Neuronal stem cell (in vitro differentiated cells): ENCODE results near the gene SERPINH1.
A peak's percentile ranks its signal among the peaks of the same experiment; 100 is the strongest.

Source experiments
- DNase-seq: peaks from one replicate; pipeline ENCODE4 v3.0.0-alpha.2; 2013; ENCODE audit warnings: low spot score
- H2AFZ ChIP-seq: one replicate; pipeline ENCODE4 v1.6.1; 2013; ENCODE audit warnings: mild to moderate bottlenecking, low read length, inconsistent platforms
- H2AK5ac ChIP-seq: 2 replicates; pipeline ENCODE4 v1.6.1; 2013; ENCODE audit warnings: low read depth, mild to moderate bottlenecking, inconsistent platforms, low read length, moderate library complexity, mixed read lengths
- H2BK120ac ChIP-seq: 2 replicates; pipeline ENCODE4 v1.6.1; 2013; ENCODE audit warnings: low read depth, mild to moderate bottlenecking, inconsistent platforms, low read length, moderate library complexity, mixed read lengths
- H2BK12ac ChIP-seq: one replicate; pipeline ENCODE4 v1.6.1; 2013; ENCODE audit warnings: low read length, inconsistent platforms
- H2BK15ac ChIP-seq: 2 replicates; pipeline ENCODE4 v1.6.1; 2013; ENCODE audit warnings: mild to moderate bottlenecking, low read length, inconsistent platforms, mixed read lengths
- H2BK5ac ChIP-seq: one replicate; pipeline ENCODE4 v1.6.1; 2013; ENCODE audit warnings: inconsistent platforms, mild to moderate bottlenecking, low read length, moderate library complexity
- H3K14ac ChIP-seq: one replicate; pipeline ENCODE4 v1.6.1; 2013; ENCODE audit warnings: low read length, inconsistent platforms
- H3K18ac ChIP-seq: 2 replicates; pipeline ENCODE4 v1.6.1; 2013; ENCODE audit warnings: low read length, inconsistent platforms
- H3K23ac ChIP-seq: 2 replicates; pipeline ENCODE4 v1.6.1; 2013; ENCODE audit warnings: low read depth, mild to moderate bottlenecking, mixed read lengths, low read length, inconsistent platforms; ENCODE audit not compliant: poor library complexity
- H3K27ac ChIP-seq: replicated peaks from 3 replicates; pipeline ENCODE4 v1.5.1; 2013; ENCODE audit warnings: low read length, inconsistent platforms
- H3K27me3 ChIP-seq, 3 experiments: 2 replicates each; pipeline ENCODE4 v1.6.1; 2013; ENCODE audit warnings: low read length in 3 of 3, mild to moderate bottlenecking in 2 of 3, inconsistent platforms in 1 of 3, low read depth in 1 of 3, mixed read lengths in 1 of 3, moderate library complexity in 1 of 3; ENCODE audit not compliant: control insufficient read depth in 3 of 3, insufficient read depth in 3 of 3
- H3K36me3 ChIP-seq, 2 donors: replicated peaks in 1 of 2; 2 replicates each; pipeline ENCODE4 v1.6.1; 2013; ENCODE audit warnings: low read length in 2 of 2; ENCODE audit not compliant: control insufficient read depth in 2 of 2, insufficient read depth in 2 of 2
- H3K4ac ChIP-seq: 2 replicates; pipeline ENCODE4 v1.6.1; 2013; ENCODE audit warnings: inconsistent platforms, mild to moderate bottlenecking, low read length, moderate library complexity
- H3K4me1 ChIP-seq, 2 donors: 1 replicate in 1 of 2; 2 replicates in 1 of 2; pipeline ENCODE4 v1.6.1; 2013; ENCODE audit warnings: low read length in 2 of 2, low read depth in 1 of 2; ENCODE audit not compliant: control insufficient read depth in 2 of 2, insufficient read depth in 1 of 2
- H3K4me2 ChIP-seq: one replicate; pipeline ENCODE4 v1.6.1; 2013; ENCODE audit warnings: mild to moderate bottlenecking, low read length, inconsistent platforms; ENCODE audit not compliant: insufficient read depth, poor library complexity, severe bottlenecking
- H3K4me3 ChIP-seq, 2 donors: 2 replicates each; pipeline ENCODE4 v1.5.1; 2013; ENCODE audit warnings: low read length in 2 of 2, mild to moderate bottlenecking in 2 of 2, inconsistent platforms in 1 of 2, moderate library complexity in 1 of 2
- H3K79me1 ChIP-seq: one replicate; pipeline ENCODE4 v1.6.1; 2013; ENCODE audit warnings: low read depth, mild to moderate bottlenecking, inconsistent platforms, low read length, moderate library complexity
- H3K9ac ChIP-seq: one replicate; pipeline ENCODE4 v1.6.1; 2013; ENCODE audit warnings: mild to moderate bottlenecking, low read depth, low read length, inconsistent platforms; ENCODE audit not compliant: poor library complexity
- H3K9me3 ChIP-seq, 2 donors: replicated peaks in 1 of 2; 2 replicates each; pipeline versions ENCODE3 to v1.6.1; 2013; ENCODE audit warnings: low read length in 2 of 2, mild to moderate bottlenecking in 2 of 2, inconsistent platforms in 1 of 2, low read depth in 1 of 2, mixed read lengths in 1 of 2, moderate library complexity in 1 of 2; ENCODE audit not compliant: control insufficient read depth in 2 of 2, insufficient read depth in 1 of 2
- H4K8ac ChIP-seq: one replicate; pipeline ENCODE4 v1.6.1; 2013; ENCODE audit warnings: low read depth, mild to moderate bottlenecking, inconsistent platforms, low read length, moderate library complexity
- H4K91ac ChIP-seq: one replicate; pipeline ENCODE4 v1.6.1; 2013; ENCODE audit warnings: low read length, low read depth, mild to moderate bottlenecking, inconsistent platforms; ENCODE audit not compliant: poor library complexity
- WGBS, 2 donors: extraction: QIAGEN DNeasy Blood & Tissue Kit; methylation state at CpG; one replicate each; pipeline ENCODE4 v1.1.7; 2013; ENCODE audit warnings: missing lambda C conversion rate in 2 of 2, mixed read lengths in 1 of 2; ENCODE audit not compliant: insufficient read length in 2 of 2, insufficient replicate concordance in 1 of 2; ENCODE audit errors: extremely low coverage in 2 of 2; 5-methylcytosine and 5-hydroxymethylcytosine counted together

Gene SERPINH1

DNA sequence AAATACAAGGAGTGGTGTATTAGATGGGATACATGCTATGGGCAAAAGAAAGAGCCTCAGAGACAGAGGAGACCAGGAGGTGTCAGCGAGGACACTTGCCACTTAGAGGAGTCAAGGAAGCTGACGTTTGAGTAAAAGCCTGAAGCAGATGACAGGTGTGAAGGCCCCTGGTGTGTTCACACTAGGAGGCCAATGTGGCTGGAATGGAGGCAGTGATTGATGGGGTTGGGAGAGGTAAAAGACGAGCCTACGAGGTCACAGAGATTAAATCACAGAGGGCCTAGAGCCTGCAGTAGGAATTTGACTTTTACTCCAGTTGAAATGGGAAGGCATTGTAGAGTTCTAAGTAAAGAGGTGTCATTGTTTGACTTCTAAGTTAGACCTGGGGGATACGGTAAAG is 24.3 kb upstream of the SERPINH1 start:
- H2BK15ac ChIP-seq = no peak overlapping the region
- H4K8ac ChIP-seq = no peak overlapping the region
- H3K4ac ChIP-seq = no peak overlapping the region
- no peak overlapping the region for H2BK12ac ChIP-seq
- no peak overlapping the region for H3K4me3 ChIP-seq
- H4K91ac ChIP-seq = no peak overlapping the region
- no peak overlapping the region for H2BK5ac ChIP-seq
- peaks cover 0 to 14% (median 0%) of the 10 kb centered on the region in 3 experiments for H3K27me3 ChIP-seq
- no CpG with 5 or more reads among the region's 5 CpGs for WGBS, 2 donors
- no peak overlapping the region for H3K4me2 ChIP-seq
- no peaks in the 10 kb centered on the region for H3K9me3 ChIP-seq
- H3K18ac ChIP-seq = no peak overlapping the region
- no peak overlapping the region for H3K27ac ChIP-seq
- no peaks in the 10 kb centered on the region for H3K36me3 ChIP-seq
- H3K79me1 ChIP-seq = no peaks in the 10 kb centered on the region
- no peak overlapping the region for H2BK120ac ChIP-seq
- no peak overlapping the region for H3K14ac ChIP-seq
- no peak overlapping the region for H3K9ac ChIP-seq
- no peak overlapping the region for H2AFZ ChIP-seq
- H2AK5ac ChIP-seq = no peak overlapping the region
- no peak for DNase-seq
- no peak overlapping the region for H3K23ac ChIP-seq
- H3K4me1 ChIP-seq = peaks cover 3 to 11% of the 10 kb centered on the region in 2 donors

DNA sequence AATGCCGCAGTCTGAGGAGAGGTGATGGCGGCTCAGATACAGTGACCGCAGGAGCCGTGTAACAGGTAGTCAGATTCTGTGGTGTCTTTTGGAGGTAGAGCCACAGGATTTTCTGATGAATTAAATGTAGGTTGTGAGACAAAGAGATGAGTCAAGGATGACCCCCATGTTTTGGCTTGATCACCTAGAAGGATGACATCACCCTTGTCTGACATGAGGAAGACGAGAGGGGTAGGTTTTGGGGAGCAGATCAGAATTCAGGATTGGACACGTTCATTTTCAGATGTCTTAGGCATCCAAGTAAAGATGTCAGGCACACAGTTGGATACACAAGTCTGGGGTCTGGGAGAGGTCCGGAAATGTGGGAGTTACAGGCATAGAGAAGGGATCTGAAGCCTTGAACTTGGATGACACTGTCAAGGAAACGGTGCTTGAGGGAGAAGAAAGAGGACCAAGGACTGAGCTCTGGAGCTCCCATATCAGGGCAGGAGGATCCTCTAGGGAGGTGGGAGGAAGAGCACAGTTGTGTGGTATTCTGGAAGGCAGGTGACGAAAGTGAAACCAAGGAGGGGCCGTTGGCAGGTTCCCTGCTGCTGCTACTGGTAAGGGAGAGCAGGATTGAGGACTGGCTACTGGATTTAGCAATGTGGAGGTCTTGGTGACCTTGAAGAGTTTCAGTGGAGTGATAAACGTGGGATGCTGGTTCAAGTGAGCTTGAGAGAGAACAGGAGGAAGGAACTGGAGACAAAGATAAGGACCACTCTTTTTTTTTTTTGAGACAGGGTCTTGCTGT is 23.7 kb upstream of the SERPINH1 start:
- Histone ChIP-seq H3K4me2 (no peak overlapping the region), H3K23ac (no peak overlapping the region), H3K27ac (no peak overlapping the region), H2AFZ (no peak overlapping the region), H4K91ac (no peak overlapping the region), H3K9me3 (no peaks in the 10 kb centered on the region), H2AK5ac (no peak overlapping the region), H3K27me3 (peaks cover 0 to 14% (median 0%) of the 10 kb centered on the region in 3 experiments), H4K8ac (no peak overlapping the region), H3K18ac (no peak overlapping the region), H3K4ac (no peak overlapping the region), H3K9ac (no peak overlapping the region), H2BK15ac (no peak overlapping the region), H3K14ac (no peak overlapping the region), H3K4me3 (no peak overlapping the region), H2BK12ac (no peak overlapping the region), H3K36me3 (no peaks in the 10 kb centered on the region), H2BK120ac (no peak overlapping the region), H3K79me1 (no peaks in the 10 kb centered on the region), H2BK5ac (no peak overlapping the region), H3K4me1 (peaks cover 3 to 11% of the 10 kb centered on the region in 2 donors)
- DNase-seq = no peak
- WGBS, 2 donors = no CpG with 5 or more reads among the region's 11 CpGs

DNA sequence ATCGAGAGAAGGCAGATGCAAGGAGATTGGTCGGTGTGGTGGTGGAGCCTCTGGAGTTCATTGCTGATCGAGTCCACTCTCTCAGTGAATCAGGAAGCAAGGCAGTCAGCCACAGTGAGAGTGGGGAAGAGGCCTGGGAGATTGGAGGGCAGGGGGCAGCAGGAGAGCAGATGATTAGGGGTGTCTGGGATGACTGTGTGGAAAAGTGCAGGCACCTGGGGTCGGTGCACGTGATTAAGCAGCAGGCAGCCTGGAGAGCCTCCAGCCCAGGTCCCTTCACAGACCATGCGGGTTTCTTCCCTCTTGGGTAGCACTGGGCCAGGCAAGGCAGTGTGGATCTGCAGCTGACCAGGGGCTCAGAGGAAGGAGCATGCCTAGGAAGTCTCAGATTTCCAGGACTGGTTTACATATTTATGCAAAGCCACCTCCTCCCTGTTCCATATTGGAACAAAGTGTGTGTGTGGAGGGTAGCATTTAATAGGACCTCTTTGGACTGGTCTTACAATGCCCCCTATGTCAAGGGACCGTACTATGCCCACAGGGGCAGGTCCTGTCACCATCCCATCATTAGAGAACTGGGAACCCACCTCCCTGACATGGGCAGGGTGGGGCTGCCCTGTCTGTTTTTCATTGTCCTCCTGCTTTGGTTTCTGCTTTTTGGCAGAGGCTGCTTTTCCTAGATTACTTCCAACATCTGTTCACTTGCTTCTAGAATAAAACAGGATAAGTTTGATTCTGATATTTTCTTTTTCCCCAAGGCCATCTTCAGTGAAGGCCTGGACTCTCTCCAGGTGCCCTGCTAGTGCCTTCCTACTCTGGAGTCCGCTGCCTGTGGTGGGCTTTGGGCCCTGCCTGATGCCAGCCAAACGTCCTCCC is 22.4 kb upstream of the SERPINH1 start:
- Histone ChIP-seq H3K4me3 (peak overlapping the region in 1 of 2 donors; percentile 1), H2BK120ac (no peak overlapping the region), H4K8ac (no peak overlapping the region), H3K18ac (no peak overlapping the region), H3K4me2 (no peak overlapping the region), H3K9me3 (no peaks in the 10 kb centered on the region), H3K36me3 (no peaks in the 10 kb centered on the region), H3K79me1 (no peaks in the 10 kb centered on the region), H2AK5ac (peak overlapping the region; percentile 35), H2AFZ (peak overlapping the region; percentile 11), H3K9ac (no peak overlapping the region), H3K27ac (no peak overlapping the region), H2BK12ac (no peak overlapping the region), H3K4me1 (peaks cover 2 to 3% of the 10 kb centered on the region in 2 donors), H3K23ac (no peak overlapping the region), H2BK15ac (no peak overlapping the region), H3K27me3 (peaks cover 0 to 14% (median 0%) of the 10 kb centered on the region in 3 experiments), H3K4ac (no peak overlapping the region), H4K91ac (no peak overlapping the region), H3K14ac (no peak overlapping the region), H2BK5ac (no peak overlapping the region)
- WGBS, 2 donors = no CpG with 5 or more reads among the region's 9 CpGs
- no peak for DNase-seq
